Activated CD4-positive, alpha-beta T cell treated with anti-CD3 and anti-CD28 coated beads, Interleukin-2, Interleukin-4, amounts not matched to agents 100 ng/mL and 50 ng/mL, durations not matched to agents 16 hours and 8 hours (primary cell): ENCODE data around the gene MAPK8IP2.

Source experiments
- DNase-seq: peaks from one replicate; pipeline ENCODE4 v3.0.0-alpha.2; 2020; ENCODE audit warnings: low spot score

Gene MAPK8IP2

GRCh38 chr22:50600538-50600937, at the start of gene MAPK8IP2:
MAPK8IP2 (plus strand) TSS chr22:50600793; CDS start chr22:50600819, 26 bp downstream.
- DNase-seq: no peak

DNA sequence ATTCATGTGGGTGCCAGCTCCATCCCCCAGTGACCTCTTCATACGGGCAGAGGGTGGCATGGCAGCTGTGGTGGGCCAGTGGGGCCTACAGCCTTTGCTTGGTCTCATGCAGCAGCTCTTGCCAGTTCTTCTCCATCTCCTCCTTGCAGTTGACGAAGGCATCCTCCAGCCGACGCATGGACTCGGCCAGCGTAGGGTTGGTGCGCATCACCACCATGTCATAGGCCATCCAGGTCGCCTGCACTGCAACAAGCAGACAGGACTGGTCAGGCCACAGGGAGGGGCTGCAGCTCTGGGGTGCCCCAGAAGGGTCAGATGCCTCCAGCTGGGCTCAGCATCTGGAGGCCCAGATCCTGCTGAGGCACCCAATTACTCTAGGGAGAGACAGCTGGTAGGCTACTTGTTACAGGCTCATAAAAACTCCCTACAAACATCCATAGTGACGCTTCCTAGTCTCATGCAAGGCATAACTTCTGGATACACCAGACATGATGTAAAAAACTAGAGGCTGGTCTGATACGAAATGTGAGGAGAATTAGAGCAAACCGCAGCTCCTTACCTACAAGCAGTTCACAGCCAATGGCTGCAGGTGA, 49.3 kb upstream of the MAPK8IP2 start:
- DNase-seq: no peak

DNA sequence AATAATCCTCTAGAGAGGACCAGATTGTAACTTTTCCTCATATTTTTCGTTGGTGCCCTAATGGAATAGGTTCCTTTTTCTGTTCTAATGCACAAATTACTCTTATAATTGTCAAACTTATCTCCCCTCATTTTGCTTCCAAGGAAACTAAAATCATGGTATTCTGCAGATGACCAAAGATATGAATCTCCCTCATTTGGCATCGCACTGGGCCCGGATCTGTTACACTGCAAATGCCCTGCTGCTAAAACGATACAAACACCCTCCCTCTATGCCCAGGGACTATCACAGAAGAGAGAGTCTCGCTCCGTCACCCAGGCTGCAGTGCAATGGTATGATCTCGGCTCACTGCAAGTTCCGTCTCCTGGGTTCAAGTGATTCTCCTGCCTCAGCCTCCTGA, 47.3 kb upstream of the MAPK8IP2 start:
- no peak for DNase-seq

- DNase-seq: no peak
Measured at GRCh38 chr22:50556703-50557102, 43.9 kb upstream of the MAPK8IP2 start.

DNA sequence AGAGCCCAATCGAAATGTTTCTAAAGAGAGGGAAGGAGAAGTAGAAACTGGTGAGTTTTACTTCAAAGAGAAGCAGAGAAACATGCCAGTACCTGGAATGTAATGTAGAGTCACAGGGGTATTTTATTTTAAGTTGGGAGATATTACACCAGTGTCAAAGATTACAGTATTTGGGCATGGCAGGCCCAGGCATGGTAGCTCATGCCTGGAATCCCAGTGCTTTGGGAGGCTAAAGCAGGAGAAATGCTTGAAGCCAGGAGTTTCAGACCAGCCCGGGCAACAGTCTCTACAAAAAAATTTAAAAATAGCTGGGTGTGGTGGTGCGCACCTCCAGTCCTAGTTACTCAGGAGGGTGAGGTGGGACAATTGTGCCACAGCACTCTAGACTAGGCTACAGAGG, 40.6 kb upstream of the MAPK8IP2 start:
- DNase-seq: no peak

GRCh38 chr22:50561401-50562358, 38.9 kb upstream of the MAPK8IP2 start:
- no peak for DNase-seq

DNA sequence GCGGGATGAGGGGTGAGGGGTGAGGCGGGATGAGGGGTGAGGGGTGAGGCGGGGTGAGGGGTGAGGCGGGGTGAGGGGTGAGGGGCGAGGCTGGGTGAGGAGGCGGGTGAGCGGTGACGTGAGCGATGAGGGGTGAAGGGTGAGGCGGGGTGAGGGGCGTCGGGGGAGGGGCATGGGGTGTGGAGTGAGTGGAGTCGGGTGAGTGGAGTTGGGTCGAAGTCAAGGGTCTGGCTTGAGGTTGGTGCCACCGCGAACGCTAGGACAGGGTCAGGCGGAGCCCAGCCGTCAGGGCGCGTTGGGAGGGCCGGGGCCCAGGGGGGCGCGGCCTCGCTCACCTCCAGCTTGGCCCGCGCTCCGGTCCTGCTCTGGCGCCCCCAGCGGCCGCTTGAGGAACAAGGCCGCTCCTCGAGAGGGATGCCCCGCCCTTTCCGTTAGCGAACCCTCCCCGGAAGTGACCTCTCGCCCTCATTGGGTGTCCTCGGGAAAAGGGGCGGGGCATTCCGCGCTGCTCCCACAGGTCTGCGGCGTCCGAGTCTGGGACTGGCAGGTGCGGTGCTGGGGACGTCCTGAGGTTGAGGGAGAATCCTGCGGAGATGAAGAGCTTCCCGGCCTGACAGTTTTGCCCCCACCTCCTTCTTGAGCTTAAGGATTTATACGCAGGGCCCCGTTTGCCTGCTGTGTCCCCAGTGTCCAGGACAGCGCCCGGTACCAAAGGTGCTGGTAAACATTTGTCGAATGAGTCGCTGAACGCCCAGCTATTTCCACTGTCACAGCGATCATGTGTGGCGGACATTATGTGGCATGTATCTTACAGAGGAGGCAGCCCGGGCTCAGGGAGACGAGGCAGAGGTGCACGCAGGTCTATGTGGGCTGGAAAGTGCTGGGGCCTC, 37.8 kb upstream of the MAPK8IP2 start, which contains the start of gene SYCE3:
Gene SYCE3, minus strand, starts transcription at position 397 of the 890 bp plus-strand sequence. CDS start 6,514 bp downstream, outside the sequence.
- DNase-seq: peak; percentile 99

DNA sequence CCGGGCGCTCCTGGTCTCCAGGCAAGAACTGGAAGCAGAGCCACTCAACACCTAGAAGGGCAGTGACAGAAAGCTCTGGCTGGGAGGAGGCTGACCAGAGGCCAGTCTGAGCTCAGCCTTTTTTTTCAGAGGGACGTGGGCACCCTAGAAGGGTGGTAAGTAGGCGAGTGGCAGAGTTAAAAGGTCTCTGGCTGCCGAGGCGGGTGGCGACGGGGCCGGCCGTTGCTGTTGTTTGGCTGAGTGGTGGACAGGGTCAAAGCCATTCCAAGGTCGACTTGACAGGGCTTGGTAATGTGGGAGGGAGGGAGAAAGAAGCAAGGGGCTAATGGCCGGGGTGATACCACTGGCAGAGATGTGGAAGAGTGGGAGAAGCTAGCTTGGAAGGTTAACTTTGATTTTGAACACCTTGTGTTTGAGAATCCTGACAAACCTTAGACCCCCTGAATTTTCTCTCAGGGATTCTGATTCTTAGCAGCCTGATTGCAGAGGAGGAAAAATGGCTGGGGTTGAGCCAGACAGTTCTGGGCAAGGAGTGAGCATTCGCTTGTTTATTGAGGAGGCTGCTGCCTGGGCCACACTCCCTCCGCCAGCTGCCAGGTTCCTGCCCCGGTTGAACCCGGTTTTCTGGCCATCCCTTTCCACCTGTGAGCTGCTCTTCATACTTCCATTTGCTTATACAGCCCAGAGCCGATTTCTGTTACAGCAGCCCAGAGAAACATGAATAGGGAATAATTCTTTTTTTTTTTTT, 37.0 kb upstream of the MAPK8IP2 start:
- DNase-seq: no peak

- no peak for DNase-seq
Measured at GRCh38 chr22:50564289-50564688, 36.3 kb upstream of the MAPK8IP2 start.

DNA sequence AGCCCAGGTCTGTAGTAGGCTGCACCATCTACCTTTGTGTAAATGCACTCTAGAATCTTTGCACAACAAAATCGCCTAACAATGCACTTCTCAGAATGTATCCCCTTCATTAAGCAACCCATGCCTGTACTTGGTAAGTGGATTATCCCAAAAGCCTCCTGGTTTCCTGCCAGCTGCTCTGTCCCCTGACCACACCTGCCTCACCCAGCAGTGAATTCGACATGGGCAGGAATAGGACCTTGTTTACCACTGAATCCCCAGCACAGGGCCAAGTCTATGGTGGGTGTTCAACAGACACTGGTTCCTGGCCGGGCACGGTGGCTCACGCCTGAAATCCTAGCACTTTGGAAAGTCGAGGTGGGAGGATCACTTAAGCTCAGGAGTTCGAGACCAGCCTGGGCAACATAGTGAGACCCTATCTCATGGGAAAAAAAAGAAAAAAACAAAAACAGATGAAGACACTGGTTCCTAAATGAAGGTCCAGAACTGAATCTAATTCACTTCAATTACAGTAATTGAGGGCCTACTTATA, 32.8 kb upstream of the MAPK8IP2 start:
- DNase-seq: no peak

DNA sequence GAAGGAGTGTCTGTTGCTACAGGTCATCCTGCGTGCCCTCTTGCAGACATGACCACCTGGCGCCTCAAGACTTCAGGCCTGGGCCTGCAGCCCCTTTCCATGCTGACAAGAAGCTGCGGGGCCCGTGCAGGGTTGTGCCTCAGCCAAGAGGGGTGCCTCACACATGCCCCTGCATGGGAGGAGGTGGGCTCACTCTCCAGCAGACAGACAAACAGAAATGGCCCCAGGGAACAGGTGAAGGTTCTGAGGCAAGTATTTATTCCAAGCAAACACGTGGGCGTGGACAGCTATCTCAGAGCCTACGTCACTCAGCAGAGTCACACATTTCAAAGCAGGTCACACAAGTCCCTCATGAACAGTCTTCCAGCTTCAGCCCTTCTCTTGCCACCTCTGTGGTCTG, 32.0 kb upstream of the MAPK8IP2 start:
- DNase-seq: no peak

GRCh38 chr22:50569041-50569459, 31.5 kb upstream of the MAPK8IP2 start:
- DNase-seq: no peak

- no peak for DNase-seq
Measured at GRCh38 chr22:50569896-50570535, 30.6 kb upstream of the MAPK8IP2 start.

DNA sequence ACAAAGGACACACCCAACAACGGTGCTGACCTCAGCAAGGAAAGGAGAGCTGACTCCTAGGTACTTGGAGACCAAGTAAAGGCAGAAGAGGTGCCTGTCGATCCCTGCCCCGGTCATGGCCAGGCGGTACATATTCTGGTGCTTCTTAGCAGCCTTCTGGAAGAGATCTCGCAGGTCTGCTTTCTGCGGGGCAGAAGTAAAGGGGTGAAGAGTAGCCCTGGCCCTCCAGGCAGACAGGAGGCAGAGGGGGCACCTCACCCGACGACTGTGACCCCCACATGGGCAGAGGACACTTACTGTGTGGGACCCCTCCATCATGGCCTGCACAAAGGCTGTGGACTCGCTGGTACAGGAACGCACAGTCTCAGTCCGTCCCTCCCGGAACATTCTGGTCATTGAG, 29.7 kb upstream of the MAPK8IP2 start:
- DNase-seq: no peak

DNA sequence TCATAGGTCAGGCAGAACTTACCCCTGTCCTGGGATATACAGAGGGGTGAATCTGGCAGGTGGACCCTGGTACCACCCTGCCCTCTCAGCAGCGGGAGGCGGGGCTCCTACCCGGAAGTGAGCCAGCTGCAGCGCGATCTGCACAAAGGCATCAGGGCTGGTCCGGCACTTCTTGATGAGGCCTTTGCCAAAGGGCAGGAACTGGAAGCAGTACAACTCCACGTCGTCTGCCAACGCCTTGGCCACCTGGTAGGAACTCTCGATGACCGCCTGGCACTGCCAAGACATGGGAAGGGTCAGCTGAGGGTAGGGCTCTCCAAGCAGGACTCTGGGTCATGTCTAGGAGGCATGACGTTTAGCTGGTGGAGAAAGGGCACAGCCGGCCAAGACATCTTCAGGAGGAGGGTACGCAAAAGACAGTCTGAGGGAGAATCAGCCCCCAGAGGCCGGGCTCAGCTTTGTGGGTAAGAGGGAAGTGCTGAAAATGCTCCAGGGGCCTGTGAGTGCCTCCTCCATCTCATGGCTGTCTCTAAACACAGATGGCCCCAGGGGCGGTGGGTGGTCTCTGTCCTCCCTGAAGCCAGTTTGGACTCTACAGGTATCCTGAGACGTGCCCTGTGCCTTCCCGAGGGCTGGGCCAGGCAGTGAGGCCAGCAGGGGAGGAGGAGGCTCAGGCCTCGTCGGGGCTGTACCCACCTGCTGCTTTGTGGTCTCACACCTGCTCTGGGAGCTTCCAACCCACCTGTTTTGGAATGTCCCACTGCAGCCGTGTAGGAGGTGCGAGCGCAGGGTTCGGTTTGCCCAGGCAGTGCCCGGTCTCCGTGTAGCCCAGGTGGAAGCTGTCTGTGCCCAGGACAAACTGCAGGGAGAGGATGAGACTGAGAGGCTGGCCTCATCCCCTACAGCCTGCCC, 29.1 kb upstream of the MAPK8IP2 start:
- no peak for DNase-seq

DNA sequence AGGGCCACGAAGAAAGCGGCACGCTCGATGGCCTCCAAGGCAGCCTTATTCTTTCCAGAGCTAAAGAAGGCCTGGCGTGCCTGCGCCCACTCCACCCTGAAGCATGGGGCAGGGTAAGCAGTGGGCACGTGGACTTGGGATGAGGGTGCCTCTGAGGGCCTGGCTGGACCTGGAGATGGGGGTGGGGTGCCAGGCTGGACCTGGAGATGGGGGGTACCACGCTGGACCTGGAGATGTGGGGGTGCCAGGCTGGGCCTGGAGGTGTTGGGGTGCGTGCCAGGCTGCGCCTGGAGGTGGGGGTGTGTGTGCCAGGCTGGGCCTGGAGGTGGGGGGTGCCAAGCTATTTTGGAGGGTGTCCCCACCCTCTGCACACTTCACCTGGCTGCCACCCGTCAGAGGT, 27.6 kb upstream of the MAPK8IP2 start:
- DNase-seq: no peak

- DNase-seq: no peak
Measured at GRCh38 chr22:50573491-50574382, 26.9 kb upstream of the MAPK8IP2 start.

- DNase-seq: no peak
Measured at GRCh38 chr22:50574383-50574755, 26.2 kb upstream of the MAPK8IP2 start.
